ENCODE measurements around the gene LORICRIN. TPM values are rescaled to one million over a fixed set of nuclear protein-coding genes. Genes with fewer than 3 reads are reported as not detected.

The LORICRIN gene
- total and polyA plus RNA-seq, 2 of the 4 experiments (the other 2 are of a cell fraction) = not detected

GRCh38 chr1:153261281-153262069 is 2.0 kb downstream of the LORICRIN start:
- 3% methylated on average over 32 of the region's 80 CpGs; no CpG with 5 or more reads in 1 of the 2 experiments for WGBS, 2 experiments (ENCODE audit: extremely low coverage in 2 of 2, insufficient read length in 1 of 2)
- H3K4me2 ChIP-seq (ENCODE audit: low read depth, low read length) = peak overlapping the region; percentile 20; the same call in 1 of the 2 replicates
- CTCF ChIA-PET = no interaction called here

More at GRCh38 chr1:153261281-153262069, 2.0 kb downstream of the LORICRIN start:
- H3K14ac ChIP-seq (replicated peaks; ENCODE audit: low read depth, low read length) = no peak overlapping the region
- no peak overlapping the region for H3K18ac ChIP-seq (ENCODE audit: low read depth, low read length)
- intact Hi-C loops (cut with micrococcal nuclease) (no loop called here), in situ Hi-C loops (cut with MboI; ENCODE audit: low sequenced_read_pairs) (no loop called here), dilution Hi-C loops (cut with HindIII; ENCODE audit: low sequenced_read_pairs, unreplicated experiment) (no loop called here)
- H3K4me3 ChIP-seq (ENCODE audit: insufficient read depth, low read depth, low read length) = peak overlapping the region; percentile 16; the same call in 1 of the 2 replicates
- no peak overlapping the region for H2AK5ac ChIP-seq (ENCODE audit: low read depth, low read length)
- H4K91ac ChIP-seq (ENCODE audit: insufficient read depth, low read depth, low read length) = no peak overlapping the region
- POLR2A ChIA-PET (ENCODE audit: unreplicated experiment) = no interaction called here
- H3K9me1 ChIP-seq (ENCODE audit: insufficient read depth, low read length) = no peaks in the 10 kb centered on the region
- H4K5ac ChIP-seq (ENCODE audit: low read depth, low read length) = no peak overlapping the region
- no peak overlapping the region for H3K9ac ChIP-seq (ENCODE audit: low read depth, low read length)
- H4K8ac ChIP-seq (ENCODE audit: low read depth in 2 of 2, low read length in 2 of 2) = no peak overlapping the region
- no peaks in the 10 kb centered on the region for H4K20me1 ChIP-seq (ENCODE audit: insufficient read depth, low read length)
- H3K79me1 ChIP-seq (ENCODE audit: low read depth in 1 of 2, low read length in 2 of 2) = no peaks in the 10 kb centered on the region
- H3K27ac ChIP-seq (ENCODE audit: insufficient read depth, low read length) = no peak overlapping the region
- no peak for TF ChIP-seq SMC3 (IDR thresholded peaks at IDR 0.05; ENCODE audit: low read depth, low read length)
- no peak for TF ChIP-seq POLR2A (IDR thresholded peaks at IDR 0.05; ENCODE audit: low read depth, low read length)
- no peak for TF ChIP-seq FOS (IDR thresholded peaks at IDR 0.05; ENCODE audit: low read depth, low read length)
- TF ChIP-seq MXI1 (IDR thresholded peaks at IDR 0.05; ENCODE audit: borderline replicate concordance, low read depth, low read length) = no peak
- no peak for TF ChIP-seq ELK1 (IDR thresholded peaks at IDR 0.05; ENCODE audit: borderline replicate concordance, low read depth, low read length)
- TF ChIP-seq USF2 (IDR thresholded peaks at IDR 0.05; ENCODE audit: low read depth, low read length) = no peak
- no peak for TF ChIP-seq BHLHE40 (IDR thresholded peaks at IDR 0.05; ENCODE audit: low read depth, low read length)
- TF ChIP-seq MAFK (IDR thresholded peaks at IDR 0.05; ENCODE audit: low read depth, low read length) = no peak
- TF ChIP-seq RAD21 (IDR thresholded peaks at IDR 0.05; ENCODE audit: low read length) = no peak
- TF ChIP-seq CHD1 (IDR thresholded peaks at IDR 0.05; ENCODE audit: low read depth, low read length) = no peak
- TF ChIP-seq MAZ (IDR thresholded peaks at IDR 0.05; ENCODE audit: borderline replicate concordance, low read depth, low read length) = no peak
- TF ChIP-seq RCOR1 (IDR thresholded peaks at IDR 0.05; ENCODE audit: insufficient replicate concordance, low read length) = no peak
- TF ChIP-seq CEBPB (IDR thresholded peaks at IDR 0.05; ENCODE audit: low read depth, low read length) = no peak
- no peak for TF ChIP-seq NFE2L2 (IDR thresholded peaks at IDR 0.05; ENCODE audit: low read depth, low read length)
- TF ChIP-seq RFX5 (IDR thresholded peaks at IDR 0.05; ENCODE audit: low read depth, low read length) = no peak
- TF ChIP-seq CTCF (conservative IDR thresholded peaks at IDR 0.05; ENCODE audit: low read depth, low read length) = no peak
- H2BK5ac ChIP-seq (ENCODE audit: low read depth, low read length, poor library complexity, severe bottlenecking) = no peak overlapping the region
- H3K27me3 ChIP-seq (ENCODE audit: control insufficient read depth, insufficient read depth, low read length) = peaks cover 27% of the 10 kb centered on the region
- H2BK20ac ChIP-seq (ENCODE audit: low read depth, low read length) = no peak overlapping the region
- H3K9me3 ChIP-seq (ENCODE audit: control insufficient read depth, insufficient read depth, low read length) = no peaks in the 10 kb centered on the region
- ATAC-seq (ENCODE audit: low read depth) = peak; percentile 82
- H3K23ac ChIP-seq (ENCODE audit: low read depth, low read length) = no peak overlapping the region
- H3K4me1 ChIP-seq (ENCODE audit: control insufficient read depth, insufficient read depth, low read length) = no peaks in the 10 kb centered on the region
- no TSS peak for BruUV-seq (replicated peaks)
- DNase-seq = no peak
- no peak overlapping the region for H2BK15ac ChIP-seq (ENCODE audit: low read depth, low read length)
- H3K36me3 ChIP-seq (ENCODE audit: control insufficient read depth, insufficient read depth, low read length) = no peaks in the 10 kb centered on the region
- no peak overlapping the region for H2BK120ac ChIP-seq (ENCODE audit: low read depth, low read length)
- no peak overlapping the region for H3K56ac ChIP-seq (ENCODE audit: extremely low read depth, insufficient read depth, low read length)
- no peak overlapping the region for H3K4ac ChIP-seq (ENCODE audit: low read depth, low read length)
- no peak overlapping the region for H2AK9ac ChIP-seq (replicated peaks; ENCODE audit: low read depth, low read length, poor library complexity)
- H2AFZ ChIP-seq (replicated peaks; ENCODE audit: low read length, poor library complexity) = peak overlapping the region; percentile 67

Data from IMR-90 (cell line).